Neural cell (in vitro differentiated cells): ENCODE results near the gene ABHD12B. TPM values are rescaled to one million over a fixed set of nuclear protein-coding genes. Genes with fewer than 3 reads are reported as not detected.

Experiments used
- H2AFZ ChIP-seq: fragments of 200-600, 300-800 bp; sonication (generic), shearing (Covaris generic); 2 replicates; pipeline ENCODE4 v1.6.0; 2014; ENCODE audit warnings: low read depth, mild to moderate bottlenecking, antibody characterized with exemption, low read length, moderate library complexity
- H3F3A ChIP-seq: fragments of 200-600 bp; shearing (Covaris generic); 2 replicates; pipeline ENCODE4 v1.6.1; 2016; ENCODE audit warnings: mild to moderate bottlenecking, moderate library complexity, mixed read lengths, antibody characterized with exemption, low read length; ENCODE audit not compliant: insufficient read depth, poor library complexity, severe bottlenecking
- H3K27ac ChIP-seq: fragments of 200-600, 300-800 bp; sonication (generic), shearing (Covaris generic); 2 replicates; pipeline ENCODE4 v1.5.1; 2014; ENCODE audit warnings: mild to moderate bottlenecking, low read length, moderate library complexity
- H3K27me3 ChIP-seq: fragments of 300-800, 200-600 bp; sonication (generic), shearing (Covaris generic); 2 replicates; pipeline ENCODE4 v1.6.0; 2014; ENCODE audit warnings: mild to moderate bottlenecking, low read depth, low read length, moderate library complexity; ENCODE audit not compliant: insufficient read depth
- H3K36me3 ChIP-seq: fragments of 300-800, 200-600 bp; sonication (generic), shearing (Covaris generic); 2 replicates; pipeline ENCODE4 v1.5.1; 2014; ENCODE audit warnings: mild to moderate bottlenecking, antibody characterized with exemption, low read length, moderate library complexity; ENCODE audit not compliant: insufficient read depth
- H3K4me2 ChIP-seq: fragments of 300-800, 200-600 bp; sonication (generic), shearing (Covaris generic); 2 replicates; pipeline ENCODE4 v1.6.0; 2014; ENCODE audit warnings: mild to moderate bottlenecking, low read length
- H3K4me3 ChIP-seq: fragments of 300-800, 200-600 bp; sonication (generic), shearing (Covaris generic); 2 replicates; pipeline ENCODE4 v1.5.1; 2014; ENCODE audit warnings: mild to moderate bottlenecking, low read length, moderate library complexity
- H3K79me2 ChIP-seq: fragments of 200-600 bp; shearing (Covaris generic); replicated peaks from 2 replicates; pipeline ENCODE4 v1.6.0; 2014; ENCODE audit warnings: mild to moderate bottlenecking, low read length, moderate library complexity; ENCODE audit not compliant: insufficient read depth
- H3K9ac ChIP-seq: fragments of 300-800, 200-600 bp; sonication (generic), shearing (Covaris generic); 2 replicates; pipeline ENCODE4 v1.6.1; 2016; ENCODE audit warnings: mild to moderate bottlenecking, low read length, mixed read lengths
- H3K9me2 ChIP-seq: fragments of 200-600 bp; shearing (Covaris generic); 2 replicates; pipeline ENCODE4 v1.6.1; 2016; ENCODE audit warnings: mild to moderate bottlenecking, low read length, mixed read lengths; ENCODE audit not compliant: insufficient read depth
- H3K9me3 ChIP-seq: fragments of 200-600, 300-800 bp; sonication (generic), shearing (Covaris generic); 2 replicates; pipeline ENCODE4 v1.6.1; 2016; ENCODE audit warnings: mild to moderate bottlenecking, mixed run types, low read length, moderate library complexity, mixed read lengths
- H4K20me1 ChIP-seq: fragments of 200-600 bp; shearing (Covaris generic); 2 replicates; pipeline ENCODE4 v1.6.1; 2016; ENCODE audit warnings: mild to moderate bottlenecking, mixed run types; ENCODE audit not compliant: insufficient read depth
- CTCF ChIP-seq: fragments of 450-650 bp; IDR thresholded peaks from 2 replicates; pipeline ENCODE4 v1.5.1; 2014; ENCODE audit warnings: antibody characterized with exemption, mild to moderate bottlenecking, moderate library complexity; ENCODE audit not compliant: poor library complexity, severe bottlenecking
- EP300 ChIP-seq: fragments of 450-650 bp; conservative IDR thresholded peaks from 2 replicates; pipeline ENCODE4 v1.6.1; 2014; ENCODE audit warnings: antibody characterized with exemption, mild to moderate bottlenecking, moderate library complexity; ENCODE audit not compliant: poor library complexity, severe bottlenecking
- EZH2 ChIP-seq: fragments of 200-600, 300-800 bp; shearing (Covaris generic), sonication (generic); IDR thresholded peaks from 2 replicates; pipeline ENCODE4 v1.6.1; 2014; ENCODE audit warnings: antibody characterized with exemption, low read length, borderline replicate concordance, mild to moderate bottlenecking; ENCODE audit not compliant: insufficient read depth, poor library complexity, severe bottlenecking
- MXI1 ChIP-seq: fragments of 450-650 bp; conservative IDR thresholded peaks from 2 replicates; pipeline ENCODE4 v1.6.1; 2014; ENCODE audit warnings: antibody characterized with exemption, mild to moderate bottlenecking; ENCODE audit not compliant: poor library complexity, severe bottlenecking
- POLR2AphosphoS5 ChIP-seq: IDR thresholded peaks from 2 replicates; pipeline ENCODE4 v1.6.1; 2012
- RAD21 ChIP-seq: fragments of 450-650 bp; conservative IDR thresholded peaks from 2 replicates; pipeline ENCODE4 v1.6.1; 2014; ENCODE audit warnings: antibody characterized with exemption, mild to moderate bottlenecking, moderate library complexity
- REST ChIP-seq: IDR thresholded peaks from 2 replicates; pipeline ENCODE4 v1.6.1; 2012; ENCODE audit warnings: borderline replicate concordance
- SMC3 ChIP-seq: fragments of 450-650 bp; conservative IDR thresholded peaks from 2 replicates; pipeline ENCODE4 v1.6.1; 2014; ENCODE audit warnings: antibody characterized with exemption, mild to moderate bottlenecking, moderate library complexity; ENCODE audit not compliant: poor library complexity
- TAF1 ChIP-seq: IDR thresholded peaks from 2 replicates; pipeline ENCODE4 v1.6.1; 2012; ENCODE audit warnings: low read depth
- polyA plus RNA-seq: library from polyadenylated mRNA; depleted of rRNA; stranded (reverse); fragments of >200 nt; gene quantifications from 2 replicates; pipeline ENCODE4 v1.2.3, GENCODE V29; 2014

ABHD12B gene
- polyA plus RNA-seq, 1 donor from 2014 or later, result not detected

- Histone ChIP-seq H3K36me3 (no peaks in the 10 kb centered on the region), H3K4me2 (no peak overlapping the region), H4K20me1 (no peaks in the 10 kb centered on the region), H3K9me2 (no peaks in the 10 kb centered on the region), H3K27me3 (no peaks in the 10 kb centered on the region), H3K9ac (no peak overlapping the region), H2AFZ (no peak overlapping the region), H3K79me2 (no peaks in the 10 kb centered on the region), H3K4me3 (no peak overlapping the region), H3K9me3 (no peaks in the 10 kb centered on the region), H3F3A (no peaks in the 10 kb centered on the region), H3K27ac (no peak overlapping the region)
- TF ChIP-seq TAF1 (no peak), SMC3 (no peak), CTCF (no peak), EP300 (no peak), RAD21 (no peak), REST (no peak), MXI1 (no peak), EZH2 (no peak), POLR2AphosphoS5 (no peak)
Observed at GRCh38 chr14:50936016-50936340, 64.1 kb downstream of the ABHD12B start.

- no peaks in the 10 kb centered on the region for H3K79me2 ChIP-seq
- no peaks in the 10 kb centered on the region for H3K9me2 ChIP-seq
- H2AFZ ChIP-seq, result no peak overlapping the region
- no peaks in the 10 kb centered on the region for H3K36me3 ChIP-seq
- H3F3A ChIP-seq, result no peaks in the 10 kb centered on the region
- H3K4me3 ChIP-seq, result no peak overlapping the region
- H4K20me1 ChIP-seq, result no peaks in the 10 kb centered on the region
- no peak for TF ChIP-seq CTCF
- TF ChIP-seq POLR2AphosphoS5, result no peak
- TF ChIP-seq EZH2, result no peak
- no peak for TF ChIP-seq MXI1
- no peak for TF ChIP-seq SMC3
- TF ChIP-seq EP300, result no peak
- TF ChIP-seq REST, result no peak
- no peak for TF ChIP-seq TAF1
- TF ChIP-seq RAD21, result no peak
- no peak overlapping the region for H3K4me2 ChIP-seq
- no peak overlapping the region for H3K27ac ChIP-seq
- H3K9me3 ChIP-seq, result no peaks in the 10 kb centered on the region
- H3K27me3 ChIP-seq, result peaks cover 2% of the 10 kb centered on the region
- H3K9ac ChIP-seq, result no peak overlapping the region
Observed at GRCh38 chr14:50936882-50937281, 65.0 kb downstream of the ABHD12B start.
